GM23338 (cell line): Measurements from ENCODE around the gene SUN5. TPM values are rescaled to one million over a fixed set of nuclear protein-coding genes. Genes with fewer than 3 reads are reported as not detected.

Experiments
- ATAC-seq: fragments of 200-7000 bp; cut with Tn5 transposase; 3 replicates; pipeline ENCODE4 v1.9.1; 2020
- DNase-seq: peaks from one replicate; pipeline ENCODE4 v3.0.0-alpha.2; 2015; ENCODE audit warnings: low spot score
- H2AFZ ChIP-seq: fragments of 200-600 bp; sonication (generic); 2 replicates; pipeline ENCODE4 v1.8.0; 2016; ENCODE audit warnings: antibody characterized with exemption, mild to moderate bottlenecking, moderate library complexity
- H3F3A ChIP-seq: fragments of 200-600 bp; sonication (generic); replicated peaks from 2 replicates; pipeline ENCODE4 v1.8.0; 2017; ENCODE audit warnings: antibody characterized with exemption, mixed run types, low read depth
- H3K27ac ChIP-seq: fragments of 200-600 bp; sonication (generic); 2 replicates; pipeline ENCODE4 v1.6.1; 2016; ENCODE audit warnings: low read depth
- H3K27me3 ChIP-seq: fragments of 200-600 bp; sonication (generic); 2 replicates; pipeline ENCODE4 v1.8.0; 2016; ENCODE audit warnings: mild to moderate bottlenecking, mixed run types, moderate library complexity; ENCODE audit not compliant: insufficient read depth
- H3K36me3 ChIP-seq: fragments of 200-600 bp; sonication (generic); 2 replicates; pipeline ENCODE4 v1.8.0; 2016; ENCODE audit warnings: mild to moderate bottlenecking; ENCODE audit not compliant: insufficient read depth
- H3K4me1 ChIP-seq: fragments of 200-600 bp; sonication (generic); 2 replicates; pipeline ENCODE4 v1.8.0; 2016; ENCODE audit warnings: mild to moderate bottlenecking, moderate library complexity; ENCODE audit not compliant: insufficient read depth
- H3K4me2 ChIP-seq: fragments of 200-600 bp; sonication (generic); 2 replicates; pipeline ENCODE4 v1.7.1; 2017; ENCODE audit warnings: mixed run types
- H3K4me3 ChIP-seq: fragments of 200-600 bp; sonication (generic); 2 replicates; pipeline ENCODE4 v1.6.1; 2016; ENCODE audit warnings: mixed run types
- H3K79me2 ChIP-seq: fragments of 200-600 bp; sonication (generic); replicated peaks from 2 replicates; pipeline ENCODE4 v1.8.0; 2017; ENCODE audit warnings: mild to moderate bottlenecking; ENCODE audit not compliant: insufficient read depth
- H3K9me2 ChIP-seq: fragments of 200-600 bp; sonication (generic); 2 replicates; pipeline ENCODE4 v1.8.0; 2017; ENCODE audit not compliant: insufficient read depth
- H4K20me1 ChIP-seq: fragments of 200-600 bp; sonication (generic); replicated peaks from 2 replicates; pipeline ENCODE4 v1.8.0; 2017; ENCODE audit warnings: mild to moderate bottlenecking; ENCODE audit not compliant: insufficient read depth
- H3K27ac Mint-ChIP-seq: 2 replicates; pipeline ENCODE4 v1.8.0; 2020; ENCODE audit warnings: inconsistent platforms, mild to moderate bottlenecking, moderate library complexity, mixed read lengths
- H3K27me3 Mint-ChIP-seq: 3 replicates; pipeline ENCODE4 v1.8.0; 2022; ENCODE audit warnings: low read depth, mild to moderate bottlenecking, moderate library complexity, mixed read lengths, inconsistent platforms; ENCODE audit not compliant: insufficient read depth, poor library complexity
- H3K36me3 Mint-ChIP-seq: 3 replicates; pipeline ENCODE4 v1.8.0; 2021; ENCODE audit warnings: low read depth, mild to moderate bottlenecking, inconsistent platforms, moderate library complexity, mixed read lengths
- H3K4me1 Mint-ChIP-seq: 3 replicates; pipeline ENCODE4 v1.8.0; 2020; ENCODE audit warnings: mild to moderate bottlenecking, inconsistent platforms, mixed read lengths
- H3K4me3 Mint-ChIP-seq: 3 replicates; pipeline ENCODE4 v1.8.0; 2021; ENCODE audit warnings: moderate library complexity, mild to moderate bottlenecking, inconsistent platforms, mixed read lengths
- H3K9me3 Mint-ChIP-seq: 3 replicates; pipeline ENCODE4 v1.8.0; 2020; ENCODE audit warnings: moderate library complexity, mild to moderate bottlenecking, inconsistent platforms, mixed read lengths
- CREB1 ChIP-seq: fragments of 250-450 bp; sonication (Bioruptor Pico); IDR thresholded peaks from 2 replicates; pipeline ENCODE4 v1.5.0; 2020; ENCODE audit warnings: low read depth, mild to moderate bottlenecking, moderate library complexity
- EZH2 ChIP-seq: fragments of 200-600 bp; sonication (generic); IDR thresholded peaks from one replicate; pipeline ENCODE4 v1.8.0; 2017; ENCODE audit warnings: antibody characterized with exemption, mild to moderate bottlenecking, low read depth; ENCODE audit not compliant: unreplicated experiment
- EZH2phosphoT487 ChIP-seq: fragments of 200-600 bp; sonication (generic); IDR thresholded peaks from one replicate; pipeline ENCODE4 v1.8.1; 2018; ENCODE audit warnings: antibody characterized with exemption; ENCODE audit not compliant: unreplicated experiment
- JUNB ChIP-seq: IDR thresholded peaks from one replicate; pipeline ENCODE4 v1.6.1; 2016; ENCODE audit warnings: antibody characterized with exemption; ENCODE audit not compliant: unreplicated experiment
- NANOG ChIP-seq: IDR thresholded peaks from 2 replicates; pipeline ENCODE4 v1.6.1; 2016; ENCODE audit warnings: antibody characterized with exemption, borderline replicate concordance
- POLR2AphosphoS5 ChIP-seq: IDR thresholded peaks from 2 replicates; pipeline ENCODE4 v1.6.1; 2016; ENCODE audit warnings: antibody characterized with exemption, low read depth
- STAT1 ChIP-seq: IDR thresholded peaks from one replicate; pipeline ENCODE4 v1.6.1; 2016; ENCODE audit warnings: antibody characterized with exemption; ENCODE audit not compliant: unreplicated experiment
- ZNF114 ChIP-seq: fragments of 250-450 bp; sonication (Bioruptor Pico); IDR thresholded peaks from 2 replicates; pipeline ENCODE4 v1.5.0; 2020; ENCODE audit warnings: mild to moderate bottlenecking, moderate library complexity
- ZNF331 ChIP-seq: fragments of 250-450 bp; sonication (Bioruptor Pico); IDR thresholded peaks from 2 replicates; pipeline ENCODE4 v1.5.0; 2020; ENCODE audit warnings: low read depth, mild to moderate bottlenecking, moderate library complexity
- long read RNA-seq: library from polyadenylated mRNA; unstranded; transcript quantifications from one replicate; pipeline ENCODE4 v2.0.0, GENCODE V29; 2020; ENCODE audit not compliant: unreplicated experiment
- polyA plus RNA-seq: library from polyadenylated mRNA; unstranded; fragments of >200 nt; fragmentation: Nextera tagmentation; extraction: Ambion mirVana; gene quantifications from 2 replicates; pipeline ENCODE4 v1.2.1, GENCODE V29; 2016
- total RNA-seq: library from RNA; depleted of rRNA; stranded (reverse); fragments of >200 nt; shearing (Covaris generic); gene quantifications from 2 replicates; pipeline ENCODE4 v1.2.3, GENCODE V29; 2014; rRNA removed
- TF ChIP-seq, protein P1 (sequence below): IDR thresholded peaks from 2 replicates; pipeline ENCODE4 v1.6.1; 2016; ENCODE audit warnings: antibody characterized with exemption
- TF ChIP-seq, protein P2 (sequence below): IDR thresholded peaks from one replicate; pipeline ENCODE4 v1.6.1; 2018; ENCODE audit warnings: antibody characterized with exemption; ENCODE audit not compliant: unreplicated experiment
- TF ChIP-seq, protein P3 (sequence below): fragments of 250-450 bp; sonication (Bioruptor Pico); IDR thresholded peaks from 2 replicates; pipeline ENCODE4 v1.5.0; 2020; ENCODE audit warnings: mild to moderate bottlenecking, moderate library complexity
- TF ChIP-seq, protein P4 (sequence below), 2 experiments: fragments of 200-600 bp in 1 of 2; sonication (generic) in 1 of 2; conservative IDR thresholded peaks; 2 replicates each; pipeline versions ENCODE4 v1.5.1 to v1.6.1; 2016 to 2017; ENCODE audit warnings: antibody characterized with exemption in 2 of 2, low read depth in 2 of 2, mild to moderate bottlenecking in 2 of 2, moderate library complexity in 1 of 2

Gene SUN5, protein sequence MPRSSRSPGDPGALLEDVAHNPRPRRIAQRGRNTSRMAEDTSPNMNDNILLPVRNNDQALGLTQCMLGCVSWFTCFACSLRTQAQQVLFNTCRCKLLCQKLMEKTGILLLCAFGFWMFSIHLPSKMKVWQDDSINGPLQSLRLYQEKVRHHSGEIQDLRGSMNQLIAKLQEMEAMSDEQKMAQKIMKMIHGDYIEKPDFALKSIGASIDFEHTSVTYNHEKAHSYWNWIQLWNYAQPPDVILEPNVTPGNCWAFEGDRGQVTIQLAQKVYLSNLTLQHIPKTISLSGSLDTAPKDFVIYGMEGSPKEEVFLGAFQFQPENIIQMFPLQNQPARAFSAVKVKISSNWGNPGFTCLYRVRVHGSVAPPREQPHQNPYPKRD
- total RNA-seq (not detected in 2 replicates), polyA plus RNA-seq (not detected in 2 replicates)
- long read RNA-seq: 0 reads

DNA sequence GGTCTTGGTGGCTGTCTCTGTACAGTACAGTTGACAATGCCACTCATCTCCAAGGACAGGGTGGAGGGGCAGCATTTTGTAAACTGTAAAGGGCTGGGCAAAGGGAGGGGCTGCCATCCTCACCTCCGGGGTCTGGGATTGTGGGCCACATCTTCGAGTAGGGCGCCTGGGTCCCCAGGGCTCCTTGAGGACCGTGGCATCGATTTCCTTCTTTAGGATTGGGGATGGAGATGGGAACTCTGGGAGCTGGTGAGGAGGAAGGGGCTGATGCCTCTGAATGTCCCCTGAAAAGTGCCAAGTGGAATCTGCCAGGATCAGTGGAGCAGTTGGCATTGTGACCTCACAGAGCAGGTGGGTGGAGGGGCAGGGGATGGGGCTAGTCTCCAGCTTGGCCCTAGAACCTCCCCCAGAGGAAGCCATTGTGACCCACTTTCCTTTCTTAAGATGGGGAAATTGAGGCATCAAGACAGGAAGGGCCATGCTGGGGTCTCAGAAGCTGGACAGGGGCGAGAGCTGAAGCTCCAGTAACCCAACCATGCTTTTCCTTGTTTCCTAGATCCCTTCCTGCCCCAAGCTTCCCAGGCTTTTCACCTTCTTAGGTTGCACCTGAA, at the start of gene SUN5:
Gene SUN5, minus strand, starts transcription at position 293 of the 611 bp plus-strand sequence. Its CDS starts 93 bp downstream, at position 200.
- H3K27me3 ChIP-seq: no peaks in the 10 kb centered on the region
- Mint-ChIP-seq H3K27ac (no peak within 1 kb of the TSS), H3K9me3 (peaks cover 4% of the 10 kb centered on the region; the same call in 2 of the 3 replicates), H3K4me3 (no peak within 1 kb of the TSS), H3K27me3 (peaks cover 18% of the 10 kb centered on the region), H3K4me1 (peaks cover 2% of the 10 kb centered on the region; the same call in 1 of the 3 replicates), H3K36me3 (peaks cover 3% of the 10 kb centered on the region; the same call in 1 of the 3 replicates)
- H3K27ac ChIP-seq: no peak within 1 kb of the TSS
- ATAC-seq (no peak), DNase-seq (no peak)
- no peaks in the 10 kb centered on the region for H3K9me2 ChIP-seq
- no peaks in the 10 kb centered on the region for H3K79me2 ChIP-seq
- no peaks in the 10 kb centered on the region for H3F3A ChIP-seq
- H2AFZ ChIP-seq: no peak within 1 kb of the TSS
- no peaks in the 10 kb centered on the region for H4K20me1 ChIP-seq
- H3K4me1 ChIP-seq: no peaks in the 10 kb centered on the region
- no peak within 1 kb of the TSS for H3K4me3 ChIP-seq
- TF ChIP-seq NANOG (no peak), CREB1 (CRISPR knock-in tag) (no peak), ZNF331 (no peak), STAT1 (no peak), POLR2AphosphoS5 (no peak), JUNB (no peak), EZH2 (no peak), EZH2phosphoT487 (no peak), ZNF114 (CRISPR knock-in tag) (no peak)
- TF ChIP-seq, protein P1, sequence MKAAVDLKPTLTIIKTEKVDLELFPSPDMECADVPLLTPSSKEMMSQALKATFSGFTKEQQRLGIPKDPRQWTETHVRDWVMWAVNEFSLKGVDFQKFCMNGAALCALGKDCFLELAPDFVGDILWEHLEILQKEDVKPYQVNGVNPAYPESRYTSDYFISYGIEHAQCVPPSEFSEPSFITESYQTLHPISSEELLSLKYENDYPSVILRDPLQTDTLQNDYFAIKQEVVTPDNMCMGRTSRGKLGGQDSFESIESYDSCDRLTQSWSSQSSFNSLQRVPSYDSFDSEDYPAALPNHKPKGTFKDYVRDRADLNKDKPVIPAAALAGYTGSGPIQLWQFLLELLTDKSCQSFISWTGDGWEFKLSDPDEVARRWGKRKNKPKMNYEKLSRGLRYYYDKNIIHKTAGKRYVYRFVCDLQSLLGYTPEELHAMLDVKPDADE: no peak
- TF ChIP-seq, protein P2, sequence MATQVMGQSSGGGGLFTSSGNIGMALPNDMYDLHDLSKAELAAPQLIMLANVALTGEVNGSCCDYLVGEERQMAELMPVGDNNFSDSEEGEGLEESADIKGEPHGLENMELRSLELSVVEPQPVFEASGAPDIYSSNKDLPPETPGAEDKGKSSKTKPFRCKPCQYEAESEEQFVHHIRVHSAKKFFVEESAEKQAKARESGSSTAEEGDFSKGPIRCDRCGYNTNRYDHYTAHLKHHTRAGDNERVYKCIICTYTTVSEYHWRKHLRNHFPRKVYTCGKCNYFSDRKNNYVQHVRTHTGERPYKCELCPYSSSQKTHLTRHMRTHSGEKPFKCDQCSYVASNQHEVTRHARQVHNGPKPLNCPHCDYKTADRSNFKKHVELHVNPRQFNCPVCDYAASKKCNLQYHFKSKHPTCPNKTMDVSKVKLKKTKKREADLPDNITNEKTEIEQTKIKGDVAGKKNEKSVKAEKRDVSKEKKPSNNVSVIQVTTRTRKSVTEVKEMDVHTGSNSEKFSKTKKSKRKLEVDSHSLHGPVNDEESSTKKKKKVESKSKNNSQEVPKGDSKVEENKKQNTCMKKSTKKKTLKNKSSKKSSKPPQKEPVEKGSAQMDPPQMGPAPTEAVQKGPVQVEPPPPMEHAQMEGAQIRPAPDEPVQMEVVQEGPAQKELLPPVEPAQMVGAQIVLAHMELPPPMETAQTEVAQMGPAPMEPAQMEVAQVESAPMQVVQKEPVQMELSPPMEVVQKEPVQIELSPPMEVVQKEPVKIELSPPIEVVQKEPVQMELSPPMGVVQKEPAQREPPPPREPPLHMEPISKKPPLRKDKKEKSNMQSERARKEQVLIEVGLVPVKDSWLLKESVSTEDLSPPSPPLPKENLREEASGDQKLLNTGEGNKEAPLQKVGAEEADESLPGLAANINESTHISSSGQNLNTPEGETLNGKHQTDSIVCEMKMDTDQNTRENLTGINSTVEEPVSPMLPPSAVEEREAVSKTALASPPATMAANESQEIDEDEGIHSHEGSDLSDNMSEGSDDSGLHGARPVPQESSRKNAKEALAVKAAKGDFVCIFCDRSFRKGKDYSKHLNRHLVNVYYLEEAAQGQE: no peak
- TF ChIP-seq, protein P3, sequence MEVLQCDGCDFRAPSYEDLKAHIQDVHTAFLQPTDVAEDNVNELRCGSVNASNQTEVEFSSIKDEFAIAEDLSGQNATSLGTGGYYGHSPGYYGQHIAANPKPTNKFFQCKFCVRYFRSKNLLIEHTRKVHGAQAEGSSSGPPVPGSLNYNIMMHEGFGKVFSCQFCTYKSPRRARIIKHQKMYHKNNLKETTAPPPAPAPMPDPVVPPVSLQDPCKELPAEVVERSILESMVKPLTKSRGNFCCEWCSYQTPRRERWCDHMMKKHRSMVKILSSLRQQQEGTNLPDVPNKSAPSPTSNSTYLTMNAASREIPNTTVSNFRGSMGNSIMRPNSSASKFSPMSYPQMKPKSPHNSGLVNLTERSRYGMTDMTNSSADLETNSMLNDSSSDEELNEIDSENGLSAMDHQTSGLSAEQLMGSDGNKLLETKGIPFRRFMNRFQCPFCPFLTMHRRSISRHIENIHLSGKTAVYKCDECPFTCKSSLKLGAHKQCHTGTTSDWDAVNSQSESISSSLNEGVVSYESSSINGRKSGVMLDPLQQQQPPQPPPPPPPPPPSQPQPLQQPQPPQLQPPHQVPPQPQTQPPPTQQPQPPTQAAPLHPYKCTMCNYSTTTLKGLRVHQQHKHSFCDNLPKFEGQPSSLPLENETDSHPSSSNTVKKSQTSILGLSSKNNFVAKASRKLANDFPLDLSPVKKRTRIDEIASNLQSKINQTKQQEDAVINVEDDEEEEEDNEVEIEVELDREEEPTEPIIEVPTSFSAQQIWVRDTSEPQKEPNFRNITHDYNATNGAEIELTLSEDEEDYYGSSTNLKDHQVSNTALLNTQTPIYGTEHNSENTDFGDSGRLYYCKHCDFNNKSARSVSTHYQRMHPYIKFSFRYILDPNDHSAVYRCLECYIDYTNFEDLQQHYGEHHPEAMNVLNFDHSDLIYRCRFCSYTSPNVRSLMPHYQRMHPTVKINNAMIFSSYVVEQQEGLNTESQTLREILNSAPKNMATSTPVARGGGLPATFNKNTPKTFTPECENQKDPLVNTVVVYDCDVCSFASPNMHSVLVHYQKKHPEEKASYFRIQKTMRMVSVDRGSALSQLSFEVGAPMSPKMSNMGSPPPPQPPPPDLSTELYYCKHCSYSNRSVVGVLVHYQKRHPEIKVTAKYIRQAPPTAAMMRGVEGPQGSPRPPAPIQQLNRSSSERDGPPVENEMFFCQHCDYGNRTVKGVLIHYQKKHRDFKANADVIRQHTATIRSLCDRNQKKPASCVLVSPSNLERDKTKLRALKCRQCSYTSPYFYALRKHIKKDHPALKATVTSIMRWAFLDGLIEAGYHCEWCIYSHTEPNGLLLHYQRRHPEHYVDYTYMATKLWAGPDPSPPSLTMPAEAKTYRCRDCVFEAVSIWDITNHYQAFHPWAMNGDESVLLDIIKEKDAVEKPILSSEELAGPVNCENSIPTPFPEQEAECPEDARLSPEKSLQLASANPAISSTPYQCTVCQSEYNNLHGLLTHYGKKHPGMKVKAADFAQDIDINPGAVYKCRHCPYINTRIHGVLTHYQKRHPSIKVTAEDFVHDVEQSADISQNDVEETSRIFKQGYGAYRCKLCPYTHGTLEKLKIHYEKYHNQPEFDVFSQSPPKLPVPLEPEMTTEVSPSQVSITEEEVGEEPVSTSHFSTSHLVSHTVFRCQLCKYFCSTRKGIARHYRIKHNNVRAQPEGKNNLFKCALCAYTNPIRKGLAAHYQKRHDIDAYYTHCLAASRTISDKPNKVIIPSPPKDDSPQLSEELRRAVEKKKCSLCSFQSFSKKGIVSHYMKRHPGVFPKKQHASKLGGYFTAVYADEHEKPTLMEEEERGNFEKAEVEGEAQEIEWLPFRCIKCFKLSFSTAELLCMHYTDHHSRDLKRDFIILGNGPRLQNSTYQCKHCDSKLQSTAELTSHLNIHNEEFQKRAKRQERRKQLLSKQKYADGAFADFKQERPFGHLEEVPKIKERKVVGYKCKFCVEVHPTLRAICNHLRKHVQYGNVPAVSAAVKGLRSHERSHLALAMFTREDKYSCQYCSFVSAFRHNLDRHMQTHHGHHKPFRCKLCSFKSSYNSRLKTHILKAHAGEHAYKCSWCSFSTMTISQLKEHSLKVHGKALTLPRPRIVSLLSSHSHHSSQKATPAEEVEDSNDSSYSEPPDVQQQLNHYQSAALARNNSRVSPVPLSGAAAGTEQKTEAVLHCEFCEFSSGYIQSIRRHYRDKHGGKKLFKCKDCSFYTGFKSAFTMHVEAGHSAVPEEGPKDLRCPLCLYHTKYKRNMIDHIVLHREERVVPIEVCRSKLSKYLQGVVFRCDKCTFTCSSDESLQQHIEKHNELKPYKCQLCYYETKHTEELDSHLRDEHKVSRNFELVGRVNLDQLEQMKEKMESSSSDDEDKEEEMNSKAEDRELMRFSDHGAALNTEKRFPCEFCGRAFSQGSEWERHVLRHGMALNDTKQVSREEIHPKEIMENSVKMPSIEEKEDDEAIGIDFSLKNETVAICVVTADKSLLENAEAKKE: no peak
- TF ChIP-seq, protein P4, sequence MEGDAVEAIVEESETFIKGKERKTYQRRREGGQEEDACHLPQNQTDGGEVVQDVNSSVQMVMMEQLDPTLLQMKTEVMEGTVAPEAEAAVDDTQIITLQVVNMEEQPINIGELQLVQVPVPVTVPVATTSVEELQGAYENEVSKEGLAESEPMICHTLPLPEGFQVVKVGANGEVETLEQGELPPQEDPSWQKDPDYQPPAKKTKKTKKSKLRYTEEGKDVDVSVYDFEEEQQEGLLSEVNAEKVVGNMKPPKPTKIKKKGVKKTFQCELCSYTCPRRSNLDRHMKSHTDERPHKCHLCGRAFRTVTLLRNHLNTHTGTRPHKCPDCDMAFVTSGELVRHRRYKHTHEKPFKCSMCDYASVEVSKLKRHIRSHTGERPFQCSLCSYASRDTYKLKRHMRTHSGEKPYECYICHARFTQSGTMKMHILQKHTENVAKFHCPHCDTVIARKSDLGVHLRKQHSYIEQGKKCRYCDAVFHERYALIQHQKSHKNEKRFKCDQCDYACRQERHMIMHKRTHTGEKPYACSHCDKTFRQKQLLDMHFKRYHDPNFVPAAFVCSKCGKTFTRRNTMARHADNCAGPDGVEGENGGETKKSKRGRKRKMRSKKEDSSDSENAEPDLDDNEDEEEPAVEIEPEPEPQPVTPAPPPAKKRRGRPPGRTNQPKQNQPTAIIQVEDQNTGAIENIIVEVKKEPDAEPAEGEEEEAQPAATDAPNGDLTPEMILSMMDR (conservative IDR thresholded peaks at IDR 0.05; ENCODE audit: low read depth in 2 of 2): no peak
- H3K4me2 ChIP-seq: no peak within 1 kb of the TSS
- no peaks in the 10 kb centered on the region for H3K36me3 ChIP-seq
